Spleen (tissue), 11 donors: ENCODE results near the gene ESRRB. TPM values are rescaled to one million over a fixed set of nuclear protein-coding genes. Genes with fewer than 3 reads are reported as not detected.

Source experiments
- DNase-seq: peaks from one replicate; pipeline ENCODE4 v3.0.0-alpha.2; 2020
- H3K27ac ChIP-seq, 8 donors: fragments of 200-600 bp; sonication (generic) in 7 of 8; 1 replicate in 4 of 8; 2 replicates in 4 of 8; pipeline versions ENCODE4 v1.5.0 to v1.8.0; 2016 to 2021; ENCODE audit warnings: inconsistent platforms in 4 of 8, mild to moderate bottlenecking in 4 of 8, moderate library complexity in 1 of 8
- H3K27me3 ChIP-seq, 7 donors: fragments of 200-600 bp; sonication (generic) in 6 of 7; replicated peaks in 1 of 7; 1 replicate in 4 of 7; 2 replicates in 3 of 7; pipeline versions ENCODE4 v1.5.0 to v1.8.0; 2016 to 2021; ENCODE audit warnings: inconsistent platforms in 3 of 7, mild to moderate bottlenecking in 1 of 7
- H3K36me3 ChIP-seq, 6 donors: fragments of 200-600 bp; sonication (generic) in 5 of 6; 1 replicate in 4 of 6; 2 replicates in 2 of 6; pipeline versions ENCODE4 v1.5.0 to v1.8.0; 2016 to 2021; ENCODE audit warnings: inconsistent platforms in 2 of 6
- H3K4me1 ChIP-seq, 6 donors: fragments of 200-600 bp; sonication (generic) in 5 of 6; 1 replicate in 3 of 6; 2 replicates in 3 of 6; pipeline versions ENCODE4 v1.5.0 to v1.8.0; 2016 to 2021; ENCODE audit warnings: inconsistent platforms in 3 of 6
- H3K4me3 ChIP-seq, 8 donors: fragments of 200-600 bp; sonication (generic) in 7 of 8; 1 replicate in 4 of 8; 2 replicates in 4 of 8; pipeline versions ENCODE4 v1.5.0 to v1.8.0; 2016 to 2021; ENCODE audit warnings: inconsistent platforms in 4 of 8, mild to moderate bottlenecking in 4 of 8, moderate library complexity in 2 of 8
- H3K9me3 ChIP-seq, 8 donors: fragments of 200-600 bp; sonication (generic) in 7 of 8; 1 replicate in 4 of 8; 2 replicates in 4 of 8; pipeline versions ENCODE4 v1.5.0 to v1.8.0; 2016 to 2021; ENCODE audit warnings: inconsistent platforms in 4 of 8
- POLR2A ChIP-seq, 3 donors: fragments of 450-650 bp; IDR thresholded peaks; one replicate each; pipeline ENCODE4 v1.5.1; 2017; ENCODE audit warnings: antibody characterized with exemption in 3 of 3, mild to moderate bottlenecking in 1 of 3
- POLR2AphosphoS5 ChIP-seq, 3 donors: sonication (generic); formaldehyde crosslinking; IDR thresholded peaks; one replicate each; pipeline ENCODE4 v1.5.1; 2017; ENCODE audit warnings: antibody characterized with exemption in 3 of 3
- WGBS, 5 donors: extraction: QIAGEN DNeasy Blood & Tissue Kit in 3 of 5; methylation state at CpG; one replicate each; pipeline versions ENCODE4 v1.1.5 to v1.1.7; 2013 to 2018; 5-methylcytosine and 5-hydroxymethylcytosine counted together
- intact Hi-C: fragments of 100-400 bp; cut with DNase I; formaldehyde crosslinking; loops from one replicate; pipeline ENCODE4 v1.15.0; 2023; ENCODE audit warnings: low total_unique reads
- polyA plus RNA-seq, 3 donors: library from polyadenylated mRNA; stranded (reverse); fragments of 200-250 nt; gene quantifications; one replicate each; pipeline ENCODE4 v1.2.1, GENCODE V29; 2013
- total RNA-seq, 7 donors: library from RNA; depleted of rRNA in 3 of 7; stranded (reverse); fragments of >200 nt in 3 of 7; fragmentation: NEBNext Ultra II Directional in 4 of 7; extraction: Animal tissue kit (Norgen Biotek cat#: 25700) in 4 of 7; gene quantifications; one replicate each; pipeline versions ENCODE4 v1.1.0 to v1.2.1, GENCODE V29; 2016 to 2021
- TF ChIP-seq, protein P1 (sequence below), 11 experiments: fragments of 200-600 bp in 7 of 11; fragments of 450-650 bp in 4 of 11; sonication (generic) in 4 of 11; IDR thresholded peaks in 8 of 11; conservative IDR thresholded peaks in 3 of 11; 1 replicate in 7 of 11; 2 replicates in 4 of 11; pipeline versions ENCODE4 v1.4.0 to v1.8.0; 2016 to 2021; ENCODE audit warnings: antibody characterized with exemption in 11 of 11, inconsistent platforms in 4 of 11, mild to moderate bottlenecking in 1 of 11
- donor health status: healthy with polysubstance abuse.
- donor health status: DM: no; HTN: no; CAD: no; lungs with moderate emphysema.
- donor health status: DM: no; HTN: no; CAD: no.
- donor health status: Bipolar disorder and iron deficiency.
- donor health status: healthy.
- donor health status: DM: no; HTN: no; CAD: no.
- donor health status: DM: yes; HTN: yes; CAD: no.

ESRRB gene
- total and polyA plus RNA-seq, 10 donors: 0.10 to 1.1 (median 0.72) TPM; not detected in 1

GRCh38 chr14:76405627-76406026 lies 29.7 kb downstream of the ESRRB start:
- 80 to 92% (median 90%) methylated on average over 7 of the region's 7 CpGs for WGBS, 5 donors
- Histone ChIP-seq H3K27ac (no peak overlapping the region), H3K4me3 (no peak overlapping the region), H3K4me1 (no peaks in the 10 kb centered on the region), H3K36me3 (no peaks in the 10 kb centered on the region), H3K9me3 (no peaks in the 10 kb centered on the region), H3K27me3 (peaks cover 0 to 24% (median 0%) of the 10 kb centered on the region in 7 donors)
- DNase-seq: no peak
- TF ChIP-seq, protein P1, sequence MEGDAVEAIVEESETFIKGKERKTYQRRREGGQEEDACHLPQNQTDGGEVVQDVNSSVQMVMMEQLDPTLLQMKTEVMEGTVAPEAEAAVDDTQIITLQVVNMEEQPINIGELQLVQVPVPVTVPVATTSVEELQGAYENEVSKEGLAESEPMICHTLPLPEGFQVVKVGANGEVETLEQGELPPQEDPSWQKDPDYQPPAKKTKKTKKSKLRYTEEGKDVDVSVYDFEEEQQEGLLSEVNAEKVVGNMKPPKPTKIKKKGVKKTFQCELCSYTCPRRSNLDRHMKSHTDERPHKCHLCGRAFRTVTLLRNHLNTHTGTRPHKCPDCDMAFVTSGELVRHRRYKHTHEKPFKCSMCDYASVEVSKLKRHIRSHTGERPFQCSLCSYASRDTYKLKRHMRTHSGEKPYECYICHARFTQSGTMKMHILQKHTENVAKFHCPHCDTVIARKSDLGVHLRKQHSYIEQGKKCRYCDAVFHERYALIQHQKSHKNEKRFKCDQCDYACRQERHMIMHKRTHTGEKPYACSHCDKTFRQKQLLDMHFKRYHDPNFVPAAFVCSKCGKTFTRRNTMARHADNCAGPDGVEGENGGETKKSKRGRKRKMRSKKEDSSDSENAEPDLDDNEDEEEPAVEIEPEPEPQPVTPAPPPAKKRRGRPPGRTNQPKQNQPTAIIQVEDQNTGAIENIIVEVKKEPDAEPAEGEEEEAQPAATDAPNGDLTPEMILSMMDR (IDR thresholded peaks at IDR 0.05 in 8 of 11, conservative IDR thresholded peaks at IDR 0.05 in 3 of 11): no peak
- TF ChIP-seq POLR2AphosphoS5 (IDR thresholded peaks at IDR 0.05) (no peak), POLR2A (IDR thresholded peaks at IDR 0.05) (no peak)
- intact Hi-C loops: no loop called here

DNA sequence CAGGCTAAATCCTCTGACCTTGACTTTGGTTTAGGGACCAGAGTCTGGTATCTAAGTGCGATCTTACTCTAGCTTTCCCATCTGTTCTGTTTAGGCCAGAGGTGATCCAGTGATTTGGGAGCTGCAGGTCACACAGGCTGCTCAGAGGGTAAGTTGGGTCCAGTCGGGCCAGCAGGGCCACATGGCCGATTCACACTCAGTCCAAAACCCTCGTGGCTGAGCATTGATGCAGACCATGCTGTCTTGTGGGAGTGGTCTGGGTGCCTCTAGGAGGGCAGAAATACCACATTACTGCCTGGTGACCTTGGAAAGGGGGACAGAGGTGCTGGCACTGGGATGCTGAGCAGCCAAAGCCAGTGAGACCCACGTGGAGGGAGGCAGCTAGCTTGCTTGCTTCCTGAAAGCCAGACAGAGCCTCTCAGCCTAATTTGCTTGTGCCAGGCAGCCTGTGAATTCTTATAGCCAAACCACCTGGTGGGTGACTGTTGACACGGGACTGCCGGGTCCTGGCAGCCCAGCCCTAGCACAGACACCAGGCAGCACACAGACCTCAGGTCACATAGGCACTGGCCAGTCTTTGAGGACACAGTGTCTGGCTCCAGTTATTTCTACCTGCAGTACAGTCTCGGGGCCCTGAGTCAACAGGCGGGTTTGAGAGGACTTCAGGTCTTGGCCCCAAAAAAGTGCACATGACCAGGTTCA lies 31.7 kb downstream of the ESRRB start:
- Histone ChIP-seq H3K4me1 (no peaks in the 10 kb centered on the region), H3K9me3 (no peaks in the 10 kb centered on the region), H3K27me3 (peaks cover 0 to 35% (median 0%) of the 10 kb centered on the region in 7 donors), H3K4me3 (no peak overlapping the region), H3K36me3 (no peaks in the 10 kb centered on the region), H3K27ac (no peak overlapping the region)
- TF ChIP-seq, protein P1 (IDR thresholded peaks at IDR 0.05 in 8 of 11, conservative IDR thresholded peaks at IDR 0.05 in 3 of 11): no peak
- TF ChIP-seq POLR2A (IDR thresholded peaks at IDR 0.05): no peak
- TF ChIP-seq POLR2AphosphoS5 (IDR thresholded peaks at IDR 0.05): no peak
- intact Hi-C loops: no loop called here
- 62 to 76% (median 73%) methylated on average over 6 to 9 of the region's 9 CpGs for WGBS, 5 donors
- DNase-seq: no peak

DNA sequence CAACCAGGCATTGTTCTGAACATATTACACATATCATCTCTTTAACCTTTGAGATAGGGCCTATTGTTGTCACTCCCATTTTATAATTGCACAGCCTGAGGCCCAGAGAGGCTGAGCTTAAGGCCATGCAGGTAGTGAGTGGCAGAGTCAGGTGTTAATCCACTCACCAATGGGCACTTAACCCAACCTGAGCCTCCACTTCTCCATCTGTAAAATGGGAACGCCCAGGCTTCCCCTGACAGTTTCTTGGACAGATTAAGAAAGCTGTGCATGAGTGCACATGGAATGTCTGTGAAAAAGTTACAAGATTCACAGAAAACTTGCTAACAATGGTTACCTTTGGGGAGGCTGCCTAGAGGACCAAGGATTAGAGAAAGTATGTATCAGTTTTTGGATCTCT lies 32.9 kb downstream of the ESRRB start:
- DNase-seq: no peak
- WGBS, 5 donors: 79 to 93% (median 82%) methylated on average over 1 of the region's 1 CpG
- H3K36me3 ChIP-seq: no peaks in the 10 kb centered on the region
- intact Hi-C loops: no loop called here
- peaks cover 0 to 47% (median 0%) of the 10 kb centered on the region in 7 donors for H3K27me3 ChIP-seq
- TF ChIP-seq POLR2A (IDR thresholded peaks at IDR 0.05) (no peak), POLR2AphosphoS5 (IDR thresholded peaks at IDR 0.05) (no peak)
- TF ChIP-seq, protein P1 (IDR thresholded peaks at IDR 0.05 in 8 of 11, conservative IDR thresholded peaks at IDR 0.05 in 3 of 11): no peak
- no peak overlapping the region for H3K4me3 ChIP-seq
- H3K9me3 ChIP-seq: no peaks in the 10 kb centered on the region
- H3K4me1 ChIP-seq: no peaks in the 10 kb centered on the region
- H3K27ac ChIP-seq: no peak overlapping the region

- no peaks in the 10 kb centered on the region for H3K9me3 ChIP-seq
- no peaks in the 10 kb centered on the region for H3K4me1 ChIP-seq
- no peak overlapping the region for H3K4me3 ChIP-seq
- no peaks in the 10 kb centered on the region for H3K36me3 ChIP-seq
- WGBS, 5 donors: 37 to 54% (median 46%) methylated on average over 5 of the region's 5 CpGs
- TF ChIP-seq, protein P1 (IDR thresholded peaks at IDR 0.05 in 8 of 11, conservative IDR thresholded peaks at IDR 0.05 in 3 of 11): no peak
- TF ChIP-seq POLR2A (IDR thresholded peaks at IDR 0.05) (no peak), POLR2AphosphoS5 (IDR thresholded peaks at IDR 0.05) (no peak)
- peaks cover 0 to 57% (median 7%) of the 10 kb centered on the region in 7 donors for H3K27me3 ChIP-seq
- DNase-seq: no peak
- no peak overlapping the region for H3K27ac ChIP-seq
- intact Hi-C loops: no loop called here
These were observed 36.6 kb downstream of the ESRRB start for GRCh38 chr14:76412501-76412900.
